HEK293T (cell line): ENCODE data around the gene CCNY.

Source experiments
- ARNT ChIP-seq: fragments of 450-650 bp; IDR thresholded peaks from 2 replicates; pipeline ENCODE4 v1.6.1; 2017; ENCODE audit warnings: mild to moderate bottlenecking
- CTBP1 ChIP-seq: fragments of 450-650 bp; IDR thresholded peaks from 2 replicates; pipeline ENCODE4 v1.6.1; 2016; ENCODE audit warnings: borderline replicate concordance
- FOXA1 ChIP-seq: fragments of 450-650 bp; IDR thresholded peaks from 2 replicates; pipeline ENCODE4 v1.6.1; 2016; ENCODE audit warnings: mild to moderate bottlenecking
- HDGF ChIP-seq: fragments of 450-650 bp; IDR thresholded peaks from 2 replicates; pipeline ENCODE4 v1.6.1; 2017; ENCODE audit warnings: antibody characterized with exemption, borderline replicate concordance
- NFRKB ChIP-seq: fragments of 450-650 bp; IDR thresholded peaks from 2 replicates; pipeline ENCODE4 v1.6.1; 2016; ENCODE audit warnings: mild to moderate bottlenecking, moderate library complexity
- SP1 ChIP-seq: fragments of 450-650 bp; IDR thresholded peaks from 2 replicates; pipeline ENCODE4 v1.6.1; 2017
- SUZ12 ChIP-seq: fragments of 450-650 bp; IDR thresholded peaks from 2 replicates; pipeline ENCODE4 v1.6.1; 2016; ENCODE audit warnings: mild to moderate bottlenecking

GRCh38 chr10:35327790-35328403 is 8.4 kb upstream of the CCNY start:
- TF ChIP-seq FOXA1 (no peak), SP1 (no peak), ARNT (no peak), SUZ12 (no peak), CTBP1 (no peak), NFRKB (no peak), HDGF (no peak)
